ENCODE data around the gene GTF2A1.
A peak's percentile ranks its signal among the peaks of the same experiment; 100 is the strongest.

- peak in 2 of 5 experiments; percentile 4 for TF ChIP-seq CTCF (IDR thresholded peaks at IDR 0.05 in 4 of 5, conservative IDR thresholded peaks at IDR 0.05 in 1 of 5)
- TF ChIP-seq POLR2A (IDR thresholded peaks at IDR 0.05), result no peak
Observed at GRCh38 chr14:81170829-81171195, 49.9 kb downstream of the GTF2A1 start.
